Right renal cortex interstitium (tissue), 3 donors: ENCODE data around the gene USF1. TPM values are rescaled to one million over a fixed set of nuclear protein-coding genes. Genes with fewer than 3 reads are reported as not detected.
A peak's percentile ranks its signal among the peaks of the same experiment; 100 is the strongest.
"Not testable (repeated sequence)": the region's sequence is repeated elsewhere in the genome, so short reads cannot be mapped to it uniquely, and the experiment has no call there.

Experiments used
- DNase-seq, 3 donors: peaks; one replicate each; pipeline ENCODE4 v3.0.0-alpha.2; 2013; ENCODE audit warnings: low read depth in 3 of 3, low spot score in 2 of 3
- polyA plus RNA-seq, 3 donors: library from polyadenylated mRNA; unstranded; fragments of 120-200 nt; gene quantifications; one replicate each; pipeline ENCODE4 v1.2.1, GENCODE V29; 2013; ENCODE audit not compliant: insufficient read length in 3 of 3

USF1 gene
- polyA plus RNA-seq, 3 donors, result 55.5 to 60.9 (median 60.2) TPM

DNA sequence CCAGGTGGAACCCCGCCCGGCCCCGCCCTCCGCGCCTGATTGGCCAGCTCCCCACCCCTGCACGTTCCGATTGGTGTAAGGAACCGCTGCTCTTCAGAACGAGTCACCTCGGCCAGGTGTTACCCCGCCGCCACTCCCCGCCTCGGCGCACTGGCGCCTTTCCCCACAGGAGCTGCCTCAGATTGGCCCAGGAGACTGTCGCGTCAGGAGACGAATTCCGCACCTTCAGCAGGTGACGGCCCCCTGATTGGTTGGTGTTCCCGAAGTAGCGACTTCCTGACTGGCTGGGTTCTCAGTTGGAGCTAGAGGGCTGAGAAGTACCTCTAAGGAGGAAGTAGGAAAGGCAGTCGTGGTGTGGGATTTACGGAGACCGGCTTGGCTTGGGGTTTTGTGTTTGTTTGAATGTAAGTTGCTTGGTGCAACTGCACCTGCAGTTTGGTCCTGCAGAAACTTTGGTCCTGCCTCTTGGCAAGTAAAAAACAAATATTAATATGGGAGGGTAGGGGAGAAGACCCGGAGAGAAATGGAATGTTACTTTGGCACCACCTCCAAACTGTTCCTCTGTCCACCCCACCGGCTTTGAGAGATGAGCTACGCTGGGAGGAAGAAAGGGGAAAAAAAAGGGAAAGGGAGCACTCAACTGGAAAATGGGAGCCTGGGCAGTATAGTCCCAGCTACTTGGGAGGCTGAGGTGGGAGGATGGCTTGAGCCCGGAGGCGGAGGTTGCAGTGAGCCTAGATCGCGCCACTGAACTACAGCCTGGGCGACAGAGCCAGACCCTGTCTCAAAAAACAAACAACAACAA lies 24.4 kb downstream of the USF1 start:
- peak in 1 of 3 donors; percentile 78 for DNase-seq

DNA sequence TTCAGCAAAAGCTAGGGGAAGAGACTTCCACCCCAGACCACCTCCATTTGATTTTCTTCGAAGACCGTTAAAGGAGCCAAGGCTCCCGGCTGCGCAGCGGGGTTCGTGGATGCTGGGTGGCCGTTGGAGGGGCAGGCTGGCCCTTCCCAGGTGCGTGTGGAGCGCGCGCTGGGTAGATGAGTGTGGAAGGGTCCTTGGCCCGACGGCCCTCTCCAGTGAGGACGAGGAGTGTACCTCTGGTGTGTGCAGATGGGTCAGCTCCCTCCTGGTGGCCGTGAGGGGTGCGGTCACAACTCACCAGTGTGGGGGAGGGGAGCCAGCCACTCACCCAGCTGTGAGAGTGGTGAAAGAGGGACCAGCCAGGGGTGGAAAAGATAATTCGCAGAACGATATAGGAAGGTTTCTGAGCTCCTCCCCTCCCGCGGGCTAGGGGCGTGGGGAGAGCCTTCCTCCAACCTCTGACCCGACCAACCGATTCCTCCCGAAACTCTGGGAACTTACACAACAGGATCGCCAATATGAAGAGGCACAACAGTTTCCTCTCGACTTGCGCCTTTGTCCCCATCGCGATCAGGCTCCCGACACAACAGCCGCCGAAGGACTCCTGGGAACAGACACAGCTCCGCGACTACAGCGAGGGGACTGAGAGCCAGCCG lies 25.1 kb downstream of the USF1 start, which contains the start of gene F11R:
Gene F11R, minus strand, starts transcription at position 644 of the 656 bp plus-strand sequence. Its CDS starts 79 bp downstream, at position 565.
- no peak for DNase-seq

- DNase-seq, result no peak
Measured at GRCh38 chr1:161019751-161020495, 25.9 kb downstream of the USF1 start.

GRCh38 chr1:161019111-161019660 lies 26.6 kb downstream of the USF1 start:
- DNase-seq, result not testable (repeated sequence)

- DNase-seq, result no peak
Measured at GRCh38 chr1:161018631-161018930, 27.2 kb downstream of the USF1 start.

DNA sequence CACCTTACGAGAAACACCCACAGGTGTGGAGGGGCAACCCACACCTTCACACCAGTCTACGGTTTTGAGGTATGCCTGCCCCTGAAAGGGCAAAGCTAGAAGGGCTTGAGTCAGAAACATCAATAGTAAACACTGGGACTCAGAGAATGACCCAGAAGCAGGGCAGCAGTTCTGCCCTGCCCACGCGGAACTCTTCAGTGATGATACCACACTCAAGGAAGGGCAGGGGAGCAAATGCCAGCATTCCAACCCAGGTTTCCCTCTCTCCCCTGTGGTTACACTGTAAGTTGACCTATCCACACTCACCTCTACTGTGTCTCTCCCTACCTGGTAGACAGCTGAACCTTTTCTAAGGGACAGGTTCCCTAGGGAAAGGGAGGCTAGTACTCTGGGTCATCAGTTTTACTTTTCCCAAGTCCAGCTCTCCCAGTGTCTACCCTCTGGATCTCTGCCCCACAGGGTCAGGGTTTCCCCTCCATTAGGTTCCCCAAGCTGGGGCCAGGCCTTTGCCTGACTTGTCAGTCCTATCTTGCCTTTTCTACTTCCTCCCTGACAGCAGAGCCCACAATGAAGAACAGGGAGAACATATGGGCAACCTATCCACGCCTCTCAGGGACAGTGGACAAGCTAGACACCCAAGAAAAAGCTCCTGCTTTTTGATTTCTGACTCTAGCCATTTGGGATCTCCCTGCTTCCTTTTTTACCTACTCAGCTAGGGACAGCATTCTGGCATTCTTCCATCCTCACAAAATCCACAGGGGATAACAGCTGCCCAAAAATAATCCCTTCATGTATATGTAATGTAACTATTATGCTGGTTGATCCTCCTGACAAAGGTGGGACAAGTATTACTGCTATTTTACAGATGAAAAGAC lies 27.8 kb downstream of the USF1 start:
- no peak for DNase-seq

- not testable (repeated sequence) for DNase-seq
Measured at GRCh38 chr1:161017181-161017580, 28.6 kb downstream of the USF1 start.

DNA sequence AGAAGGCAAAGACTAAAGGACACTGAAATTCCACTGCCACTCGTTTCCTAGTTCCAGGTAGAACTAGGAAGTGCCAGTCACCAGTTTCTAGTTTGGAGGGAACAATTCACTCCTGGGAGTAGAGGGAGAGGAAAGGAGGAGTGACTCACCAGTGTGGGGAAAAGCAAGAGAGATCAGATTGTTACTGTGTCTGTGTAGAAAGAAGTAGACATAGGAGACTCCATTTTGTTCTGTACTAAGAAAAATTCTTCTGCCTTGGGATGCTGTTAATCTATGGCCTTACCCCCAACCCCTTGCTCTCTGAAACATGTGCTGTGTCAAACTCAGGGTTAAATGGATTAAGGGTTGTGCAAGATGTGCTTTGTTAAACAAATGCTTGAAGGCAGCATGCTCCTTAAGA lies 29.1 kb downstream of the USF1 start:
- not testable (repeated sequence) for DNase-seq

- no peak for DNase-seq
Measured at GRCh38 chr1:161013488-161014230, 32.1 kb downstream of the USF1 start.

DNA sequence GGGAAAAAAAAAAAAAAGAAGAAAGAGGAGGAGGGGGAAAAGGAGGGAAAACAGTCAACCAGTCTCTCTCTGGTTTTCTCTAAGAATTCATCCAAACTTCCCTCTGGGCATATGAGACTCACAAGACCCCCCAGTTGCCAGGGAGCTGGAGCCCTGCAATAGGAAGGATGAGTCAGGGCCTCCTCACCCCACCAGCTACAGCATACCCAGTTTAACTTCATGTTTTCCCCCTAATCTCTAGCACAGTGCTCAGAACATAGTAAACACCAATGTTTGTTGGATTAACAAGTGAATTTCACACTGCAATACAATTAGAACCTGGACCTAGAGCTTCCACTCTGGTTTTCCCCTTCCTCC lies 32.7 kb downstream of the USF1 start:
- DNase-seq, result no peak

DNA sequence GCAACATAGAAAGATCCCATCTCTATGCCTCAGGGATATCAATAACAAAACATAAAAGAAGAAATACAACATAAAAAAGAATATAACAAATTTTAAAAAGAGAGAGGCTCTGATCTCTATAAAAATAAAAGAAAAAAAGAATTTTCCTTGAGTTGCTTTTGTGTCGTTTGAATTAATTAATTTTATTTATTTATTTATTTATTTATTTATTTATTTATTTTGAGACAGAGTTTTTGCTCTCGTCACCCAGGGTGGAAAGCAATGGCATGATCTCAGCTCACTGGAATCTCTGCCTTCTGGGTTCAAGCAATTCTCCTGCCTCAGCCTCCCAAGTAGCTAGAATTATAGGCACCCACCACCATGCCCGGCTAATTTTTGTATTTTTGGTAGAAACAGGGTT lies 33.4 kb downstream of the USF1 start:
- DNase-seq, result no peak

GRCh38 chr1:161009602-161010211 lies 36.1 kb downstream of the USF1 start:
- DNase-seq, result no peak

DNA sequence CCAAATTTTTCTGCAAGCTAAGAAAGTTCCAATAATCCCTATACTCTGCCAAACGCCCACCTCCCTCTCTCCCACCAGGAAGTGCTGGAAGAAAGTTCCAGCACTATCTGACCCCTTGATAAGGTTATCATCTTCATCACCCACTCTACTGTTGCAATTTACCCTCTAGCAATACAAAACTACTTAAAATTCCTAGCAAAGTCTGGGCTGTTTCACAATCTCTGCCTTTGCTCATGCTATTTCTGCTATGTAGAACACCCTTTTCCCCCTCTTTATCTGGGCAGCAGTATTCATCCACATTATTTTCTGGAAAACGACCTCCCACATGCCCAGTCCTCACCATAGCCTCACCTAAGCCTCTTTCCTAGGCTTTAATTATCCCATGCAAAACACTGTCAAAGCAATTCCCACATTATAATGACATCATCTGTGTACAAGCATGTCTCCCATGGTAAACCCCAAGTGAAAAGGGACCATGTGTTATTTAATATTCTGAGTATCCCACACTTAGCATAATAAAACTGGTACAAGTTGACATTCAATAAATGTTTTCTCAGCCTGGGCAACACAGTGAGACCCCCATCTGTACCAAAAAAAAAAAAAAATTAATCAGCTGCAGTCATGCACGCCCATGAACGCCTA lies 36.8 kb downstream of the USF1 start:
- no peak for DNase-seq

GRCh38 chr1:161007369-161007768 lies 38.4 kb downstream of the USF1 start:
- no peak for DNase-seq

DNA sequence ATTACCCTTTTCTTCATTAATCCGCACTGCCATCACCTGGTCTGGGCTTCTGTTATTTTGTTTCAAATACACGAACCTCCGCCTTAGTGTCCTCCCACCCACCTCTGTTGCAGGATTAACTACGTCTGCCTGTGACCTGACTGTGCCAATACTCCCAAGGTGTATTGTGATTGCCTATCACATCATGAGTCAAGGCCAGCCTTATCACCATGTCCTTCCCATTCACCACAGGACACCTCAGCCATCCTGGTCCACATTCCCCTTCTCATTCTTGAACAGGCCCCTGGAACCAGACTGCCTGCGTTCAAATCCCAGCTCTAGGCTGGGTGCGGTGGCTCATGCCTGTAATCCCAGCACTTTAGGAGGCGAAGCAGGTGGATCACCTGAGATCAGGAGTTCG lies 39.2 kb downstream of the USF1 start:
- DNase-seq, result no peak

- DNase-seq, result no peak
Measured at GRCh38 chr1:161001525-161001924, 44.3 kb downstream of the USF1 start.

GRCh38 chr1:161000736-161001480 lies 44.9 kb downstream of the USF1 start:
- DNase-seq, result no peak

DNA sequence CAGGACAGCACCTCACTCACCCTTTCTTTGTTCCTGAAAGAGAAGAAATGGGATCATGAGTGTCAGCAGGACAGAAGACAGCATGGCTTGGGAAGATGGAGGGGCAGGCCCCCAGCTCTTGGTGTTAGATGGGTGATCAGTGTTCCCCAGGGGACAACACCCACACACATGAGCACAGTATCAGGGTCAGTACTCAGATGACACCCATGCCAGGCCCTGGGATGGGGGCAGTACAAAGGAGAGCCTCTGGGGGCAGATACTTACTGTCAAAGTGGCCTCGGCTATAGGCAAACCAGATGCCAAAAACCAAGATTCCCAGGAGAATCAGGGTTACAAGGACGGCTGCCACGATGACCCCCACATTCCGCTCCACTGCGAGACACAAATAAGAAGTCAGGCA lies 46.4 kb downstream of the USF1 start:
- DNase-seq, result no peak
